ENCODE data around the gene CDC123.
"Not testable (repeated sequence)": the region's sequence is repeated elsewhere in the genome, so short reads cannot be mapped to it uniquely, and the experiment has no call there.

The CDC123 gene

GRCh38 chr10:12238821-12239220 lies 42.8 kb downstream of the CDC123 start:
- H3K9ac ChIP-seq (ENCODE audit: low read depth, low read length) = no peak overlapping the region
- H3K27ac ChIP-seq (ENCODE audit: low read length) = no peak overlapping the region
- peaks cover 84% of the 10 kb centered on the region for H3K36me3 ChIP-seq (ENCODE audit: insufficient read depth, low read depth, low read length)
- no peaks in the 10 kb centered on the region for H3K27me3 ChIP-seq (ENCODE audit: insufficient read depth, low read length)
- no peaks in the 10 kb centered on the region for H3K9me3 ChIP-seq (ENCODE audit: insufficient read depth, low read depth, low read length)
- H3K4me3 ChIP-seq (ENCODE audit: low read length) = no peak overlapping the region
- H3K4me1 ChIP-seq (ENCODE audit: insufficient read depth, low read length) = no peaks in the 10 kb centered on the region

- Histone ChIP-seq H3K27me3 (ENCODE audit: insufficient read depth, low read length) (no peaks in the 10 kb centered on the region), H3K4me1 (ENCODE audit: insufficient read depth, low read length) (no peaks in the 10 kb centered on the region), H3K27ac (ENCODE audit: low read length) (no peak overlapping the region), H3K9me3 (ENCODE audit: insufficient read depth, low read depth, low read length) (no peaks in the 10 kb centered on the region), H3K4me3 (ENCODE audit: low read length) (no peak overlapping the region), H3K36me3 (ENCODE audit: insufficient read depth, low read depth, low read length) (peaks cover 89% of the 10 kb centered on the region), H3K9ac (ENCODE audit: low read depth, low read length) (no peak overlapping the region)
Observed at GRCh38 chr10:12241810-12242529, 46.0 kb downstream of the CDC123 start.

GRCh38 chr10:12243864-12244620 lies 48.1 kb downstream of the CDC123 start:
- no peaks in the 10 kb centered on the region for H3K4me1 ChIP-seq (ENCODE audit: insufficient read depth, low read length)
- H3K36me3 ChIP-seq (ENCODE audit: insufficient read depth, low read depth, low read length) = peaks cover 76% of the 10 kb centered on the region
- H3K27ac ChIP-seq (ENCODE audit: low read length) = no peak overlapping the region
- H3K9me3 ChIP-seq (ENCODE audit: insufficient read depth, low read depth, low read length) = no peaks in the 10 kb centered on the region
- H3K9ac ChIP-seq (ENCODE audit: low read depth, low read length) = no peak overlapping the region
- H3K27me3 ChIP-seq (ENCODE audit: insufficient read depth, low read length) = no peaks in the 10 kb centered on the region
- H3K4me3 ChIP-seq (ENCODE audit: low read length) = no peak overlapping the region

- H3K27ac ChIP-seq (ENCODE audit: low read length) = no peak overlapping the region
Observed at GRCh38 chr10:12250181-12250580, 54.2 kb downstream of the CDC123 start.

GRCh38 chr10:12250702-12251101 lies 54.7 kb downstream of the CDC123 start:
- not testable (repeated sequence) for H3K27me3 ChIP-seq (ENCODE audit: insufficient read depth, low read length); H3K9ac ChIP-seq (ENCODE audit: low read depth, low read length); H3K4me3 ChIP-seq (ENCODE audit: low read length); H3K9me3 ChIP-seq (ENCODE audit: insufficient read depth, low read depth, low read length); H3K27ac ChIP-seq (ENCODE audit: low read length); H3K4me1 ChIP-seq (ENCODE audit: insufficient read depth, low read length)
- peaks cover 32% of the 10 kb centered on the region for H3K36me3 ChIP-seq (ENCODE audit: insufficient read depth, low read depth, low read length)

More at GRCh38 chr10:12250181-12250580, 54.2 kb downstream of the CDC123 start:
- Histone ChIP-seq H3K36me3 (ENCODE audit: insufficient read depth, low read depth, low read length) (peaks cover 37% of the 10 kb centered on the region), H3K9ac (ENCODE audit: low read depth, low read length) (no peak overlapping the region), H3K27me3 (ENCODE audit: insufficient read depth, low read length) (no peaks in the 10 kb centered on the region), H3K4me3 (ENCODE audit: low read length) (no peak overlapping the region), H3K4me1 (ENCODE audit: insufficient read depth, low read length) (no peaks in the 10 kb centered on the region), H3K9me3 (ENCODE audit: insufficient read depth, low read depth, low read length) (no peaks in the 10 kb centered on the region)

- Histone ChIP-seq H3K4me3 (ENCODE audit: low read length) (no peak overlapping the region), H3K9me3 (ENCODE audit: insufficient read depth, low read depth, low read length) (no peaks in the 10 kb centered on the region), H3K36me3 (ENCODE audit: insufficient read depth, low read depth, low read length) (peaks cover 23% of the 10 kb centered on the region), H3K27ac (ENCODE audit: low read length) (no peak overlapping the region), H3K27me3 (ENCODE audit: insufficient read depth, low read length) (no peaks in the 10 kb centered on the region), H3K9ac (ENCODE audit: low read depth, low read length) (no peak overlapping the region), H3K4me1 (ENCODE audit: insufficient read depth, low read length) (no peaks in the 10 kb centered on the region)
Observed at GRCh38 chr10:12251581-12251980, 55.6 kb downstream of the CDC123 start.

- Histone ChIP-seq H3K9me3 (ENCODE audit: insufficient read depth, low read depth, low read length) (no peaks in the 10 kb centered on the region), H3K9ac (ENCODE audit: low read depth, low read length) (no peak overlapping the region), H3K27ac (ENCODE audit: low read length) (no peak overlapping the region), H3K4me1 (ENCODE audit: insufficient read depth, low read length) (no peaks in the 10 kb centered on the region), H3K27me3 (ENCODE audit: insufficient read depth, low read length) (no peaks in the 10 kb centered on the region), H3K4me3 (ENCODE audit: low read length) (no peak overlapping the region), H3K36me3 (ENCODE audit: insufficient read depth, low read depth, low read length) (peaks cover 14% of the 10 kb centered on the region)
Observed at GRCh38 chr10:12252882-12253546, 57.0 kb downstream of the CDC123 start.

GRCh38 chr10:12255048-12255447 lies 59.1 kb downstream of the CDC123 start:
- H3K27me3 ChIP-seq (ENCODE audit: insufficient read depth, low read length) = no peaks in the 10 kb centered on the region
- H3K4me3 ChIP-seq (ENCODE audit: low read length) = no peak overlapping the region
- peaks cover 3% of the 10 kb centered on the region; the same call in 1 of the 2 replicates for H3K36me3 ChIP-seq (ENCODE audit: insufficient read depth, low read depth, low read length)
- H3K9ac ChIP-seq (ENCODE audit: low read depth, low read length) = no peak overlapping the region
- H3K4me1 ChIP-seq (ENCODE audit: insufficient read depth, low read length) = no peaks in the 10 kb centered on the region
- no peaks in the 10 kb centered on the region for H3K9me3 ChIP-seq (ENCODE audit: insufficient read depth, low read depth, low read length)
- no peak overlapping the region for H3K27ac ChIP-seq (ENCODE audit: low read length)

GRCh38 chr10:12259988-12260387 lies 64.0 kb downstream of the CDC123 start:
- Histone ChIP-seq H3K36me3 (ENCODE audit: insufficient read depth, low read depth, low read length) (no peaks in the 10 kb centered on the region), H3K4me3 (ENCODE audit: low read length) (no peak overlapping the region), H3K27ac (ENCODE audit: low read length) (no peak overlapping the region), H3K27me3 (ENCODE audit: insufficient read depth, low read length) (no peaks in the 10 kb centered on the region), H3K4me1 (ENCODE audit: insufficient read depth, low read length) (peaks cover 3% of the 10 kb centered on the region; the same call in 1 of the 2 replicates), H3K9me3 (ENCODE audit: insufficient read depth, low read depth, low read length) (no peaks in the 10 kb centered on the region), H3K9ac (ENCODE audit: low read depth, low read length) (no peak overlapping the region)

- no peaks in the 10 kb centered on the region for H3K9me3 ChIP-seq (ENCODE audit: insufficient read depth, low read depth, low read length)
- H3K4me3 ChIP-seq (ENCODE audit: low read length) = no peak overlapping the region
- H3K27me3 ChIP-seq (ENCODE audit: insufficient read depth, low read length) = no peaks in the 10 kb centered on the region
- no peaks in the 10 kb centered on the region for H3K36me3 ChIP-seq (ENCODE audit: insufficient read depth, low read depth, low read length)
- H3K9ac ChIP-seq (ENCODE audit: low read depth, low read length) = no peak overlapping the region
- no peak overlapping the region for H3K27ac ChIP-seq (ENCODE audit: low read length)
- H3K4me1 ChIP-seq (ENCODE audit: insufficient read depth, low read length) = peaks cover 3% of the 10 kb centered on the region; the same call in 1 of the 2 replicates
Observed at GRCh38 chr10:12262278-12262981, 66.4 kb downstream of the CDC123 start.

GRCh38 chr10:12264204-12264940 lies 68.4 kb downstream of the CDC123 start:
- Histone ChIP-seq H3K9ac (ENCODE audit: low read depth, low read length) (peak overlapping the region; percentile 61), H3K4me3 (ENCODE audit: low read length) (peak overlapping the region; percentile 56; the same call in 1 of the 2 replicates), H3K9me3 (ENCODE audit: insufficient read depth, low read depth, low read length) (no peaks in the 10 kb centered on the region), H3K27ac (ENCODE audit: low read length) (no peak overlapping the region), H3K4me1 (ENCODE audit: insufficient read depth, low read length) (peaks cover 3% of the 10 kb centered on the region; the same call in 1 of the 2 replicates), H3K27me3 (ENCODE audit: insufficient read depth, low read length) (no peaks in the 10 kb centered on the region), H3K36me3 (ENCODE audit: insufficient read depth, low read depth, low read length) (no peaks in the 10 kb centered on the region)

All from iPS-20b (cell line).